HFF-Myc (cell line): ENCODE data around the gene PLA2G2D.

Source experiments
- DNase-seq: peaks from one replicate; pipeline ENCODE4 v3.0.0-alpha.2; 2011; ENCODE audit warnings: low read depth; ENCODE audit errors: extremely low read depth
- H3K4me3 ChIP-seq: replicated peaks from 2 replicates; pipeline ENCODE4 v1.5.1; 2011; ENCODE audit warnings: low read depth, mild to moderate bottlenecking, control low read depth, low read length
- CTCF ChIP-seq: IDR thresholded peaks from 2 replicates; pipeline ENCODE4 v1.5.1; 2012; ENCODE audit warnings: mild to moderate bottlenecking, low read depth, low read length, control low read depth; ENCODE audit errors: missing control alignments

Gene PLA2G2D

GRCh38 chr1:20126041-20126805 is 6.9 kb upstream of the PLA2G2D start:
- DNase-seq, result no peak
- TF ChIP-seq CTCF, result no peak
- H3K4me3 ChIP-seq, result no peak overlapping the region

- DNase-seq, result no peak
- no peak overlapping the region for H3K4me3 ChIP-seq
- TF ChIP-seq CTCF, result no peak
Measured at GRCh38 chr1:20125100-20125499, 5.8 kb upstream of the PLA2G2D start.

- DNase-seq, result peak; percentile 40
- no peak overlapping the region for H3K4me3 ChIP-seq
- TF ChIP-seq CTCF, result no peak
Measured at GRCh38 chr1:20124456-20125057, 5.2 kb upstream of the PLA2G2D start.

GRCh38 chr1:20123722-20124455 is 4.6 kb upstream of the PLA2G2D start:
- TF ChIP-seq CTCF, result no peak
- no peak for DNase-seq
- no peak overlapping the region for H3K4me3 ChIP-seq

GRCh38 chr1:20120796-20121195 is 1.5 kb upstream of the PLA2G2D start:
- DNase-seq, result no peak
- no peak overlapping the region for H3K4me3 ChIP-seq
- TF ChIP-seq CTCF, result no peak

GRCh38 chr1:20117236-20117635 is 2.1 kb downstream of the PLA2G2D start:
- no peak overlapping the region for H3K4me3 ChIP-seq
- no peak for DNase-seq
- TF ChIP-seq CTCF, result no peak
